Epithelial cell of esophagus (primary cell): ENCODE data around the gene SPHK1.
"Not testable (repeated sequence)": the region's sequence is repeated elsewhere in the genome, so short reads cannot be mapped to it uniquely, and the experiment has no call there.

Experiments
- DNase-seq: peaks from one replicate; pipeline ENCODE4 v3.0.0; 2010; ENCODE audit warnings: low read depth
- H3K4me3 ChIP-seq: 2 replicates; pipeline ENCODE4 v1.5.1; 2011; ENCODE audit warnings: mild to moderate bottlenecking, low read length, control low read depth
- CTCF ChIP-seq: IDR thresholded peaks from 2 replicates; pipeline ENCODE4 v1.5.1; 2011; ENCODE audit warnings: low read depth, mild to moderate bottlenecking, low read length, control low read depth, inconsistent platforms; ENCODE audit not compliant: insufficient read depth; ENCODE audit errors: missing control alignments

Gene SPHK1

GRCh38 chr17:76354747-76355310 is 29.6 kb upstream of the SPHK1 start:
- no peak overlapping the region for H3K4me3 ChIP-seq
- DNase-seq = no peak
- TF ChIP-seq CTCF = no peak

DNA sequence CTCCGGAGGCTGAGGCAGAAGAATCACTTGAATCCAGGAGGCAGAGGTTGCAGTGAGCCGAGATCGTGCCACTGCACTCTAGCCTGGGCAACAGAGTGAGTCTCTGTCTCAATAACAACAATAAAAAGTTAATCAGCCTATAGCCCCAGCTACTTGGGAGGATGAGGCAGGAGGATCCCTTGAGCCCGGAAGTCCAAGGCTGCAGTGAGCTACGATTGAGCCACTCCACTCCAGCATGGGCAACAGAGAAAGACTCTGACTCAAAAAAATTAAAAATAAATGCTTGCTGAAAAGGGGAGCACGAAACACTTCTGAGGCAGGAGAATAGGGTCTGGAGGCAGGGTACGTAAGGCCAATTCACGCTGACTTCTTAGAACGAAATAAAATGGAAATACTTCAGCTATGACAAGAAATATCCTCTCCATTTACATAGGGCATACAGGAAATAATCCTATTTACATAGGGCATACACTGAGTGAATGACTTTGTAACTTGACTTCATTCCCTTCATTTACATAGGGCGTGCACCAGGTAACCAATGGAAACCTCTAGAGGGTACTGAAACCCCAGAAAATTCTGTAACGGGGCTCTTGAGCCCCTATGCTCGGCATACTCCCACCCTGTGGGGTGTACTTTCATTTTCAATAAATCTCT is 27.5 kb upstream of the SPHK1 start:
- no peak for DNase-seq

GRCh38 chr17:76357597-76358158 is 26.7 kb upstream of the SPHK1 start:
- DNase-seq = no peak
- TF ChIP-seq CTCF = no peak
- no peak overlapping the region for H3K4me3 ChIP-seq

More for the DNA sequence above, 27.5 kb upstream of the SPHK1 start:
- H3K4me3 ChIP-seq = no peak overlapping the region
- TF ChIP-seq CTCF = no peak

GRCh38 chr17:76359375-76359774 is 25.0 kb upstream of the SPHK1 start:
- TF ChIP-seq CTCF = no peak
- H3K4me3 ChIP-seq = no peak overlapping the region
- no peak for DNase-seq

DNA sequence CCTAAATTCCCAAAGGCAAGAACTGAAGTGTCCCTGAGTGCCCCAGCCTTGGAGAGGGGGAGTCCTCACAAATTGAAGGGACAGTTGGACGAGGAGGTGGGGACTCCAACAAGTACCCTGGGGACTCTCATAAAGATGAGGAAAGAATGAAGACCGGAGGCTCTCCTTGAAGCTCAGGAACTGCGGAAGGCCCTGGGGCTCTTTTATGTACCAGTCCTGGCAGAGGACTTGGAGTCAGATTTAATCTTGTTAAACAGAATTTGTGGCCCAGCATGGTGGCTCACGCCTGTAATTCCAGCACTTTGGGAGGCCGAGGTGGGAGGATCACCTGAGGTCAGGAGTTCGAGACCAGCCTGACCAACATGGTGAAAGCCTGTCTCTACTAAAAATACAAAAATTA is 24.6 kb upstream of the SPHK1 start:
- H3K4me3 ChIP-seq, DNase-seq: not testable (repeated sequence)

DNA sequence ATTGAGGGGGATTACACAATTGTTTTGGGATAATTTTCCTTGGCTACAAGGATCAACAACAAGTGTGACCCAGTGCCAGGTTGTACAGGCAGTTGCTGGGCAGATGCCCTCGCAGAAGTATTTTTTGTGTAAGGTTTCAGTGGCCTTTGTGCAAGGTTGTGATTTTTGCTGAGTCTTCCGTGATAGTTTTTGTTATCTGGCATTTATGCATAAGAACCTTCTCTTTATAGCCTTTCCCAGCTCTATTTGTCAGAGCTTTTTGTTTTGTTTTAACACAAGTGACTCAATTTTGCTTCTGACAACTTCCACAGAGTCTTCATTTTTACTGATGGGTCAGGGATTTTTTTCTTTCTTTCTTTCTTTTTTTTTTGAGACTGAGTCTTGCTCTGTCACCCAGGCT is 23.9 kb upstream of the SPHK1 start:
- DNase-seq = no peak
- TF ChIP-seq CTCF = no peak
- H3K4me3 ChIP-seq = no peak overlapping the region

DNA sequence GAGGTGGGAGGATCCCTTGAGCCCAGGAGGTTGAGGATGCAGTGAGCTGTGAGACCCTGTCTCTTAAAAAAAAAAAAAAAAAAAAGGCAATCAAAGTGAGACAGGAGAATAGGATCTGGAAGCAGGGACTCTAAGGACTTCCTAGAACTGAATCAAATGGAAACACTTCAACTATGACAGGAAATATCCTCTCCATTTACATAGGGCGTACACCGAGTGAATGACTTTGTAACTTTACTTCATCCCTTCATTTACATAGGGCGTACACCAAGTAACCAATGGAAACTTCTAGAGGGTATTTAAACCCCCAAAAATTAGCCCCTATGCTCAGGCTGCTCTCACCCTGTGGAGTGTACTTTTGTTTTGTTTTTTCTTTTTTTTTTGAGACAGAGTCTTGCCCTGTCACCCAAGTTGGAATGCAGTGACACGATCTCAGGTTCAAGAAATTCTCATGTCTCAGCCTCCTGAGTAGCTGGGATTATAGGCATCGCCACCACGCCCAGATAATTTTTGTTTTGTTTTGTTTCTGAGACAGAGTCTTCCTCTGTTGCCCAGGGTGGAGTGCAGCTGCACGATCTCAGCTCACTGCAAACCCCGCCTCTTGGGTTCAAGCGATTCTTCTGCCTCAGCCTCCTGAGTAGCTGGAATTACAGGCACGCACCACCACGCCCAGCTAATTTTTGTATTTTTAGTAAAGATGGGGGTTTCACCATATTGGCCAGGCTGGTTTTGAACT is 21.1 kb upstream of the SPHK1 start:
- TF ChIP-seq CTCF = no peak
- no peak for DNase-seq
- no peak overlapping the region for H3K4me3 ChIP-seq
